NCI-H1930 (cell line): ENCODE results near the gene ABHD2.
A peak's percentile ranks its signal among the peaks of the same experiment; 100 is the strongest.

Source experiments
- DNase-seq, 2 experiments: peaks; one replicate each; lab custom pipeline; 2025; lab: John Stamatoyannopoulos, UW

The ABHD2 gene

GRCh38 chr15:89194608-89195007 is 106.4 kb downstream of the ABHD2 start:
- DNase-seq: no peak

DNA sequence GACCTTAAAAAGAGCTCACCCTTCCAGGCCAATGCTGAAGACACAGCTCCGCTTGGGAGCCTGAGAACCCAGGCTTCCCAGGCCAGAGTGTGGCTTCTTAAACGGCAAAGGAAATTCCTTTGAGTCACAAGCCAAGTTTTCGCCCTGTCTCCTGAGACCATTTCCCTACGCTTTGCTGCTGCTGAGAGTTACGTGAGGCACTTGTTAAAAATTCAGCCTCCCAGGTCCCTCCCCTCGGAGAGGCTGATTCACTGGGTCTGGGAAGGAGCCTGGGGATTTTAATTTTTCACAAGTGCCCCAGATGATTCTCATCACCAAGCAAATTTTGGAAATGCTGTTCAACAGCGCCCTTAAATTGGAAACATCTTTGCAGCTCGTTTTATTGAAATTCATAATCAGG is 107.6 kb downstream of the ABHD2 start:
- DNase-seq: no peak

- DNase-seq: no peak
Measured at GRCh38 chr15:89196241-89196640, 108.0 kb downstream of the ABHD2 start.

DNA sequence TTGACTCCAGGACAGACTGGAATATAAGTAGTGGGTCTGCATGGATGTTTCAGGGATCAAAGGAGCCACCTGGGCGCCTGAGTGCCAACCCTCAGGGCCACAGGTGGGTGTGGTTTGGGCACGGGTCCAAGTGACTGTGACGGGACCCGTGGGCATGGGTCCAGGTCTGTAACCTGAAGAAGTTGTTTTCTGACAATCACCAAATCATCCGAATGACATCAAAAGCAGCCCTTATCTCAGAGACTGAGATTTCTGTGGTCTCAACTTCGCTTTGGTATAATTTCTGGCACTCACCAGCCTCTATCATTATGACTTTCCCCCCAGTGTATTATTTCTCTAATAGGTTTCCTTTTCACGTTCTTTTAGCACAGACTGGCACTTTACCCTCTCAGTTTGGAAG is 108.7 kb downstream of the ABHD2 start:
- DNase-seq: no peak

- no peak for DNase-seq
Measured at GRCh38 chr15:89197503-89197971, 109.3 kb downstream of the ABHD2 start.

DNA sequence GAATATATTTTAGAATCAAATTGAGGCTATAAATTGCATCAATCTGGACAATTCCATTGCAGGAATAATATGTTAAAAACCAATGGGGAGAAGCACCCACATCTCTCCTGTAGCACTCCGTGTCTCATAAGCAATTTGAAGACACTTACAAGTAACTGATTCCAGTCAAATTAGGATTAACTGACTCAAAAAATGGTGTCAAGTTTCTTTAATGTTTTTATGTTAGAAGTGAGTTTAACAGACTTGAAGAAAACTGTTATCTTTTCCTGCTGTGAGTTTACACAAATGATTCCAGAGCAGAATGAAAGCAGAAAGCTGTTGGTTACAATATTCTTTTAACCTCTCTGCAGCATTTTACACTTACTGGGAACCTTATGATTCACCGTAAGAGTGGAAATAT is 109.9 kb downstream of the ABHD2 start:
- DNase-seq: no peak

- DNase-seq: no peak
Measured at GRCh38 chr15:89198934-89199333, 110.7 kb downstream of the ABHD2 start.

GRCh38 chr15:89199746-89200145 is 111.5 kb downstream of the ABHD2 start:
- no peak for DNase-seq

GRCh38 chr15:89200182-89200581 is 111.9 kb downstream of the ABHD2 start:
- DNase-seq: no peak

DNA sequence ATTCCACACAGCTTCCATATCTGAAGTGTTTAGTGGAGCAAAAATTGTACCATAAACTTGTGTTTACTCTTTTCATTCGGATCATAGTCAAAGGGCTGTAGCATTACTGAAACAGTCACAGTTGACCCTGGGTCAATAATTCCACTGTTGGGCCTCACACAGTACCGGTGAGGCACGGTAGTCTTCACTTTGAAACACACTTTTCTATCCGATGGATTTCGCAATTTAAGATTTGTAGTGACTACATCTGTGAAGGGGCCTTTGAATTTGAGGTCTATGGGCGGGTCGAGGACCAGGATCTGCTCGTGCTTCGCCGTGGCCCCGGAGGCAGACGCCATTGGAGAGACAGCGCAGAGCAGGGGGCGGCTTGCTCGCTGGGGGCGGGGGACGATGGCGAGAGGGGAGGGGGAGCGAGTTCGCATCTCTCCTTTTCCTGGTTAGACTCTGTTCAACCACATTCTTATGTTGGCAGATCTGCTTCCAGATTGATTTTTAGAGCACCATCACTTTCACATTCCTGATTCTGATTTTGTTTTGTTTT is 113.3 kb downstream of the ABHD2 start:
- no peak for DNase-seq

GRCh38 chr15:89203705-89204273 is 115.5 kb downstream of the ABHD2 start:
- no peak for DNase-seq

- DNase-seq: no peak
Measured at GRCh38 chr15:89205991-89206585, 117.8 kb downstream of the ABHD2 start.

- DNase-seq: peak; percentile 14 to 21
Measured at GRCh38 chr15:89206908-89207331, 118.7 kb downstream of the ABHD2 start.

DNA sequence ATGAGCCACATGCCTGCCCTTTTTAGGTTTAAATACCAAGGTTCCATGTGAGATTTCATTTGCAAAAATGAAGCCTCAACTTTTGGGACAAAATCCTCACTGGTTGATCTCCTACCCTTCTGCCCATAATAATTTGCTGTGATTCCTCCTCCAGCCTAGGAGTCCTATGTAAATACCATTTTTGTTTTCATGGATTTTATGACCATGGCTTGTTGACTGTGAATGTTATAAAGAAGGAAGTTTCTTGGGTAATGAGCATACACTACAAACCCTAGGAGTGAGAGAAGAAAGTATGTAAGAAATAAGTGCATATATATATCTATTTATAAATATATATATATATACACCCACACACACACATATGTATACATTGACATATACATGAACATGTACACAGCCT is 120.0 kb downstream of the ABHD2 start:
- no peak for DNase-seq

GRCh38 chr15:89209057-89209456 is 120.8 kb downstream of the ABHD2 start:
- no peak for DNase-seq

DNA sequence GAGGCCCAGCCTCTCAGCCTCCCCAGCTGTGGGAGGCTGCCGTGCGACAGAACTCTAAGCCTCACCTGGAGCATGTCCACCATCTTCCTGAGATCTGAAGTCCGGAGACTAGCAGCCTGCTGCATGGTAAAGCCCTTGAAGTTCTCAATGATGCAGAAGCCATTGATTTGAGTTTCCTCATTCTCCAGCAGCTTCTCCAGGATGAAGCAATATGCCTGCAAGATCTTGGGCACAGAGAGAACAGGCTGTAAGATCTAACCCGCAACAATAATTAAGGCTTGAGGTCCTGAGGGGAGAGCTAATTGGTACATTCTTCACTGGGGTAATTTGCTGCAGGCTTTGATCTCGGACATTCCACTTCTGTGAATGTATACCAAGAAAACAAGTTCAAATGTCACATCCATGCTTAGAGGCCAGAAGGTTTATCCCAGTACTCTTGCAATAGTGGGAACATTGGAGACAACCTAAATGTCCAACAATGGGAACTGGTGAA is 123.5 kb downstream of the ABHD2 start:
- DNase-seq: no peak

DNA sequence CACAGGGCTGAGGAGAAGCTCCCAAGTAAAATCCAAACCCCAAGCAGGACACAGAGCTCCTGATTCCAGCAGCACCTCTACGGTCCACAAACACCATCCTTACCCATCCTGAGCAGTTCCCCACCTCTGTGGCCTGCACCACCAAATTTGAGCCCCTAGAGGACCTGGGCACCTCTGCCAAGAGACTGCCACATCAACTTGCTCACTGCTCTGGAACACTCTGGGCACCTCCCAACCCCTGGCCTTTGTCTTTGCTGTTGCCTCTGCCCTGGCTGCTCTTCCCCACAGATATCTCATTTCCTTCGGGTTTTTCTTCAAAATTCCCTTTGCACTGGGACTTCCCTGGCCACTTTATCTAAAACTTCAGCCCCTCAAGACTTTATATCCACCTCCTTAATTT is 127.4 kb downstream of the ABHD2 start:
- DNase-seq: no peak

DNA sequence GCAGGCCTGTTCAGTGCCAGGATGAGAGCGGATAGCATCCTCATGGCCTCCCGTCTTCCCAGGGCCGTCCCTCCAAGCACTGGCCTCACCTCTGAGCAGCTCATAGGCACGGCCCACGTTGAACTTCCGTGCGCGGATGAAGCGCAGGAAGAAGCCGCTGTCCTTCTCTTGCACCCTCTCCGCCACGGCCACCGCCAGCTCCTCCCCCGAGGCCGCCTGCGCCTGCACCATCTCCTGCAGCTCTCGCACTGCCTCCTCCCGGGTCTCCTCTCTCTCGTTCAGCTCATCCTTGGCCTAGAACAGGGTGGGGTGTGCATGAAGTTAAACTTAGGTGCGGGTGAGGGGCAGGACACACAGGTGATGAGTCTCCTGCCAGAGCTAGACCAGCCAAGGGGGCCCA is 128.8 kb downstream of the ABHD2 start:
- no peak for DNase-seq

GRCh38 chr15:89217686-89218376 is 129.6 kb downstream of the ABHD2 start:
- DNase-seq: no peak

DNA sequence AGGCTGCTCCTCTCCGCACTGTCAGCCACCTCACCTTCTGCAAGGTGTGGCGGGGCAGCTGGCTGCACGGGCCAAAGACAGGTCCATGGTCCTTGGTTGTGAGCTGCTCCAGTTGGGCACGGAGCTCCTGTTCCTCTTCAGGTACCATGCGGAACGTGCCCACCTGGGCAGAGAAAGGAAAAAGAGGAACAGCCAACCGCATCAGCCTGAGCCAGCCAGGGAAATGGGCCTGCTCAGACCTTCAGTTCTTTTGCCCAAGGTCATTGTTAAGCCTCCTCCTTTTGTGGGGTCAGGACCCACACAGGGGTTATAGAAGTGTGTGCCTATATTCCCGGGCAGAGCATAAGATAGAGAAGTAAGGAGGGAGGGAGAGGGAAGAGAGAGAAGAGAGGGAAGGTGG is 130.3 kb downstream of the ABHD2 start:
- DNase-seq: no peak

GRCh38 chr15:89221543-89221942 is 133.3 kb downstream of the ABHD2 start, which contains the start of gene RLBP1:
Gene RLBP1 (minus strand): TSS chr15:89221579. CDS start chr15:89218975, 2,604 bp downstream.
- no peak for DNase-seq

DNA sequence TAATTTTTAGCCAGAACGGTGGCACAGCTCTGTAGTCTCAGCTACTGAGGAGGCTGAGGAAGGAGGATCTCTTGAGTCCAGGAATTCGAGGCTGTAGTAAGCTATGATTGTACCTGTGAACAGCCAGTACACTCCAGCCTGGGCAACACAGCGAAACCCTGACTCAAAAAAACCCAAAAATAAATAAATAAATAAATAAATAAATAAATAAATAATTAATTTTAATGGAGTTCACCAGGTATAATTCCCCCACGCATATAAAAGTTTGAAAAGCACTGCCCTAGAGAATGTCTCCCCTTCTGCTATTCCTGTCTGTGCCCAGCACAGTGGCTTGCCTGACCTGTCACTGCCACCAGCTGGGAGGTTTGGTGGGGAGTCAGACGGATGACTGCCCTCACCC is 137.3 kb downstream of the ABHD2 start:
- no peak for DNase-seq
